ENCODE measurements around the gene GSG1L.

GSG1L gene

GRCh38 chr16:27819356-27819755 lies 244.2 kb downstream of the GSG1L start:
- no peak overlapping the region for H3K4me3 Mint-ChIP-seq
- no peaks in the 10 kb centered on the region for H3K4me1 Mint-ChIP-seq (ENCODE audit: low read depth)
- H3K27ac Mint-ChIP-seq, result no peak overlapping the region
- DNase-seq, result no peak
- H3K36me3 Mint-ChIP-seq (ENCODE audit: low read depth), result no peaks in the 10 kb centered on the region
- H3K27me3 Mint-ChIP-seq, result peaks cover 11% of the 10 kb centered on the region
- H3K9me3 Mint-ChIP-seq, result no peaks in the 10 kb centered on the region

GRCh38 chr16:27818246-27818645 lies 245.3 kb downstream of the GSG1L start:
- no peaks in the 10 kb centered on the region for H3K4me1 Mint-ChIP-seq (ENCODE audit: low read depth)
- no peak for DNase-seq
- no peak overlapping the region for H3K27ac Mint-ChIP-seq
- no peaks in the 10 kb centered on the region for H3K36me3 Mint-ChIP-seq (ENCODE audit: low read depth)
- H3K4me3 Mint-ChIP-seq, result no peak overlapping the region
- peaks cover 11% of the 10 kb centered on the region for H3K27me3 Mint-ChIP-seq
- H3K9me3 Mint-ChIP-seq, result no peaks in the 10 kb centered on the region

- Mint-ChIP-seq H3K27ac (no peak overlapping the region), H3K27me3 (peaks cover 12% of the 10 kb centered on the region), H3K9me3 (no peaks in the 10 kb centered on the region), H3K4me3 (no peak overlapping the region), H3K4me1 (ENCODE audit: low read depth) (no peaks in the 10 kb centered on the region), H3K36me3 (ENCODE audit: low read depth) (no peaks in the 10 kb centered on the region)
- DNase-seq, result no peak
Measured at GRCh38 chr16:27817038-27817437, 246.5 kb downstream of the GSG1L start.

GRCh38 chr16:27816561-27816960 lies 247.0 kb downstream of the GSG1L start:
- DNase-seq, result no peak
- Mint-ChIP-seq H3K36me3 (ENCODE audit: low read depth) (no peaks in the 10 kb centered on the region), H3K27ac (no peak overlapping the region), H3K4me1 (ENCODE audit: low read depth) (no peaks in the 10 kb centered on the region), H3K27me3 (peaks cover 12% of the 10 kb centered on the region), H3K9me3 (no peaks in the 10 kb centered on the region), H3K4me3 (no peak overlapping the region)

GRCh38 chr16:27813591-27813990 lies 249.9 kb downstream of the GSG1L start:
- no peaks in the 10 kb centered on the region for H3K36me3 Mint-ChIP-seq (ENCODE audit: low read depth)
- DNase-seq, result no peak
- H3K9me3 Mint-ChIP-seq, result no peaks in the 10 kb centered on the region
- no peak overlapping the region for H3K27ac Mint-ChIP-seq
- peaks cover 12% of the 10 kb centered on the region for H3K27me3 Mint-ChIP-seq
- H3K4me1 Mint-ChIP-seq (ENCODE audit: low read depth), result no peaks in the 10 kb centered on the region
- H3K4me3 Mint-ChIP-seq, result no peak overlapping the region

- Mint-ChIP-seq H3K27ac (no peak overlapping the region), H3K36me3 (ENCODE audit: low read depth) (no peaks in the 10 kb centered on the region), H3K4me3 (no peak overlapping the region), H3K9me3 (no peaks in the 10 kb centered on the region), H3K27me3 (peaks cover 10% of the 10 kb centered on the region), H3K4me1 (ENCODE audit: low read depth) (no peaks in the 10 kb centered on the region)
- no peak for DNase-seq
Measured at GRCh38 chr16:27811881-27812280, 251.6 kb downstream of the GSG1L start.

- H3K27ac Mint-ChIP-seq, result no peak overlapping the region
- peaks cover 29% of the 10 kb centered on the region for H3K27me3 Mint-ChIP-seq
- DNase-seq, result no peak
- H3K4me1 Mint-ChIP-seq (ENCODE audit: low read depth), result peaks cover 2% of the 10 kb centered on the region
- no peaks in the 10 kb centered on the region for H3K36me3 Mint-ChIP-seq (ENCODE audit: low read depth)
- H3K4me3 Mint-ChIP-seq, result no peak overlapping the region
- H3K9me3 Mint-ChIP-seq, result no peaks in the 10 kb centered on the region
Measured at GRCh38 chr16:27806986-27807385, 256.5 kb downstream of the GSG1L start.

- no peak overlapping the region for H3K4me3 Mint-ChIP-seq
- no peaks in the 10 kb centered on the region for H3K36me3 Mint-ChIP-seq (ENCODE audit: low read depth)
- H3K27me3 Mint-ChIP-seq, result peaks cover 32% of the 10 kb centered on the region
- H3K9me3 Mint-ChIP-seq, result no peaks in the 10 kb centered on the region
- no peak overlapping the region for H3K27ac Mint-ChIP-seq
- peaks cover 2% of the 10 kb centered on the region for H3K4me1 Mint-ChIP-seq (ENCODE audit: low read depth)
- DNase-seq, result no peak
Measured at GRCh38 chr16:27806388-27806787, 257.1 kb downstream of the GSG1L start.

GRCh38 chr16:27805828-27806351 lies 257.6 kb downstream of the GSG1L start:
- H3K4me1 Mint-ChIP-seq (ENCODE audit: low read depth), result peaks cover 2% of the 10 kb centered on the region
- no peak for DNase-seq
- H3K9me3 Mint-ChIP-seq, result no peaks in the 10 kb centered on the region
- no peaks in the 10 kb centered on the region for H3K36me3 Mint-ChIP-seq (ENCODE audit: low read depth)
- peaks cover 32% of the 10 kb centered on the region for H3K27me3 Mint-ChIP-seq
- H3K27ac Mint-ChIP-seq, result no peak overlapping the region
- no peak overlapping the region for H3K4me3 Mint-ChIP-seq

GRCh38 chr16:27803775-27804549 lies 259.6 kb downstream of the GSG1L start:
- Mint-ChIP-seq H3K27ac (no peak overlapping the region), H3K36me3 (ENCODE audit: low read depth) (no peaks in the 10 kb centered on the region), H3K27me3 (peaks cover 32% of the 10 kb centered on the region), H3K9me3 (no peaks in the 10 kb centered on the region), H3K4me3 (no peak overlapping the region), H3K4me1 (ENCODE audit: low read depth) (peaks cover 2% of the 10 kb centered on the region)
- no peak for DNase-seq

- no peak overlapping the region for H3K27ac Mint-ChIP-seq
- no peak overlapping the region for H3K4me3 Mint-ChIP-seq
- peaks cover 2% of the 10 kb centered on the region for H3K4me1 Mint-ChIP-seq (ENCODE audit: low read depth)
- DNase-seq, result no peak
- peaks cover 32% of the 10 kb centered on the region for H3K27me3 Mint-ChIP-seq
- H3K36me3 Mint-ChIP-seq (ENCODE audit: low read depth), result no peaks in the 10 kb centered on the region
- H3K9me3 Mint-ChIP-seq, result no peaks in the 10 kb centered on the region
Measured at GRCh38 chr16:27802664-27803439, 260.7 kb downstream of the GSG1L start.

- H3K36me3 Mint-ChIP-seq (ENCODE audit: low read depth), result no peaks in the 10 kb centered on the region
- H3K27me3 Mint-ChIP-seq, result peaks cover 35% of the 10 kb centered on the region
- no peak overlapping the region for H3K27ac Mint-ChIP-seq
- no peaks in the 10 kb centered on the region for H3K9me3 Mint-ChIP-seq
- no peak overlapping the region for H3K4me3 Mint-ChIP-seq
- peaks cover 2% of the 10 kb centered on the region for H3K4me1 Mint-ChIP-seq (ENCODE audit: low read depth)
- no peak for DNase-seq
Measured at GRCh38 chr16:27801289-27801945, 262.1 kb downstream of the GSG1L start.

GRCh38 chr16:27800817-27801216 lies 262.7 kb downstream of the GSG1L start:
- no peaks in the 10 kb centered on the region for H3K36me3 Mint-ChIP-seq (ENCODE audit: low read depth)
- no peaks in the 10 kb centered on the region for H3K9me3 Mint-ChIP-seq
- H3K4me3 Mint-ChIP-seq, result no peak overlapping the region
- peaks cover 34% of the 10 kb centered on the region for H3K27me3 Mint-ChIP-seq
- H3K4me1 Mint-ChIP-seq (ENCODE audit: low read depth), result peaks cover 2% of the 10 kb centered on the region
- no peak for DNase-seq
- H3K27ac Mint-ChIP-seq, result no peak overlapping the region

GRCh38 chr16:27799896-27800295 lies 263.6 kb downstream of the GSG1L start:
- H3K27me3 Mint-ChIP-seq, result peaks cover 39% of the 10 kb centered on the region
- H3K4me1 Mint-ChIP-seq (ENCODE audit: low read depth), result peaks cover 2% of the 10 kb centered on the region
- H3K4me3 Mint-ChIP-seq, result no peak overlapping the region
- DNase-seq, result no peak
- H3K36me3 Mint-ChIP-seq (ENCODE audit: low read depth), result no peaks in the 10 kb centered on the region
- peaks cover 2% of the 10 kb centered on the region for H3K9me3 Mint-ChIP-seq
- H3K27ac Mint-ChIP-seq, result no peak overlapping the region
